Karpas-422 (cell line): Measurements from ENCODE around the gene RFT1. TPM values are rescaled to one million over a fixed set of nuclear protein-coding genes. Genes with fewer than 3 reads are reported as not detected.

Source experiments
- DNase-seq: peaks from one replicate; pipeline ENCODE4 v3.0.0-alpha.2; 2015
- H2AFZ ChIP-seq: fragments of 200-600 bp; sonication (generic); 2 replicates; pipeline ENCODE4 v1.6.1; 2014; ENCODE audit warnings: antibody characterized with exemption, low read length, mixed read lengths
- H3K27ac ChIP-seq: fragments of 200-600 bp; sonication (generic); 2 replicates; pipeline ENCODE4 v1.5.1; 2014; ENCODE audit warnings: mild to moderate bottlenecking, low read length, moderate library complexity
- H3K27me3 ChIP-seq: fragments of 200-600 bp; sonication (generic); 2 replicates; pipeline ENCODE4 v1.6.1; 2014; ENCODE audit warnings: low read length, mixed read lengths
- H3K36me3 ChIP-seq: fragments of 200-600 bp; sonication (generic); 2 replicates; pipeline ENCODE4 v1.6.1; 2014; ENCODE audit warnings: low read length, mixed read lengths; ENCODE audit not compliant: insufficient read depth
- H3K4me1 ChIP-seq: fragments of 200-600 bp; sonication (generic); 2 replicates; pipeline ENCODE4 v1.6.1; 2014; ENCODE audit warnings: mild to moderate bottlenecking, low read length, mixed read lengths
- H3K4me2 ChIP-seq: fragments of 200-600 bp; sonication (generic); 2 replicates; pipeline ENCODE4 v1.6.1; 2014; ENCODE audit warnings: low read length, low read depth, mild to moderate bottlenecking; ENCODE audit not compliant: poor library complexity, severe bottlenecking
- H3K4me3 ChIP-seq: fragments of 200-600 bp; sonication (generic); 2 replicates; pipeline ENCODE4 v1.5.1; 2014; ENCODE audit warnings: mild to moderate bottlenecking, antibody characterized with exemption, low read length, mixed read lengths
- H3K79me2 ChIP-seq: fragments of 200-600 bp; sonication (generic); 2 replicates; pipeline ENCODE4 v1.6.1; 2014; ENCODE audit warnings: mild to moderate bottlenecking, low read length, mixed read lengths
- H3K9ac ChIP-seq: fragments of 200-600 bp; sonication (generic); 2 replicates; pipeline ENCODE4 v1.6.0; 2014; ENCODE audit warnings: low read length
- H3K9me2 ChIP-seq: fragments of 200-600 bp; sonication (generic), shearing (Covaris generic); replicated peaks from 2 replicates; pipeline ENCODE4 v1.6.0; 2014; ENCODE audit warnings: mild to moderate bottlenecking, low read length, moderate library complexity; ENCODE audit not compliant: insufficient read depth
- H3K9me3 ChIP-seq: fragments of 300-700, 200-600 bp; sonication (generic); 2 replicates; pipeline ENCODE4 v1.6.1; 2014; ENCODE audit warnings: low read length, mixed read lengths
- H4K20me1 ChIP-seq: fragments of 200-600 bp; sonication (generic); 2 replicates; pipeline ENCODE4 v1.6.1; 2014; ENCODE audit warnings: mild to moderate bottlenecking, antibody characterized with exemption, low read length, low read depth; ENCODE audit not compliant: insufficient read depth
- total RNA-seq: library from RNA; depleted of rRNA; stranded (reverse); fragments of >200 nt; shearing (Covaris generic); gene quantifications from 2 replicates; pipeline ENCODE4 v1.2.3, GENCODE V29; 2014; ENCODE audit warnings: low replicate concordance

RFT1 gene
- total RNA-seq, 1 experiment from 2014 or later, result 29.9 TPM

DNA sequence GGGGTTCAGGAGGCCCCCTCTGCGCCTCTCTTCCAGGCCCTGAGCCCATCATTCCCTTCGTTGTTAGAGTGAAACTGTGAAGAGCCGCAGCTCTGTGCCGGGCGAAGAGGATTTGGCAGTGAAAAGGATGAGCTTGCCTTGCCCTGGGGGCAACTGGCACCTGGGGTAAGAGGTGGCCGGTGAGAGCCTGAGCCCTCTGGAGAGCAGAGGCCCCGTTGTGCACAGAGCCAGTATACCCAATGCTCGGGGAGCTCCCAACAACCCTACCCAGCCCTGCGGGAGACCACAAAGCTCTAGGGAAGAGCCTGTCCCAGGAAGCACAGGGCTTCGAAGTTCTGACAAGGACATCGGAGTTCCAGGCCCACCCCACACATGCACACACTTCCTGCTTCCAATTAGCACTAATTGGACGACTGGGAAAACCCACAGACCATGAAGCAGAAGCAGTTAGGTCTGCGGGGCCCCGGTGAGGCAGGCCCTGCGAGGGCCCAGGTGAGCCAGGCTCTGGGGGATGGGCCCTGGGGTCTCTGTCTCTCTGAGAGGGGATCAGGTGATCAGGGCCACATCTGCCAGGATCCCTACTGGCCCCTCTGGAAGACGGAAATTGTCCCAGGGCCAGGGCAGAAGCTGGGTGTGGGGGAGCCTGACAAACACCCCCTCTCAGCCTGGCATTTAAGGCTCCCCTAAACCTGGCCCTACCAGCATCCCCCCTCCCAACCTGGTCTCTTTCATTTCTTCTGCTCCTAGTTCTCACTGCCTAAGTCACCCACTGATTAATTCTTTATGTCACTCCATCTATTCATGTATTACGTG is 56.5 kb downstream of the RFT1 start:
- no peaks in the 10 kb centered on the region for H3K9me3 ChIP-seq
- no peaks in the 10 kb centered on the region for H3K36me3 ChIP-seq
- no peak for DNase-seq
- H3K9ac ChIP-seq, result peak overlapping the region; percentile 80
- no peaks in the 10 kb centered on the region for H4K20me1 ChIP-seq
- H3K4me3 ChIP-seq, result peak overlapping the region; percentile 79
- peaks cover 19% of the 10 kb centered on the region for H3K4me1 ChIP-seq
- H2AFZ ChIP-seq, result peak overlapping the region; percentile 91; the same call in 1 of the 2 replicates
- no peaks in the 10 kb centered on the region for H3K27me3 ChIP-seq
- peak overlapping the region; percentile 90 for H3K4me2 ChIP-seq
- no peaks in the 10 kb centered on the region for H3K9me2 ChIP-seq
- H3K79me2 ChIP-seq, result no peaks in the 10 kb centered on the region
- H3K27ac ChIP-seq, result no peak overlapping the region

DNA sequence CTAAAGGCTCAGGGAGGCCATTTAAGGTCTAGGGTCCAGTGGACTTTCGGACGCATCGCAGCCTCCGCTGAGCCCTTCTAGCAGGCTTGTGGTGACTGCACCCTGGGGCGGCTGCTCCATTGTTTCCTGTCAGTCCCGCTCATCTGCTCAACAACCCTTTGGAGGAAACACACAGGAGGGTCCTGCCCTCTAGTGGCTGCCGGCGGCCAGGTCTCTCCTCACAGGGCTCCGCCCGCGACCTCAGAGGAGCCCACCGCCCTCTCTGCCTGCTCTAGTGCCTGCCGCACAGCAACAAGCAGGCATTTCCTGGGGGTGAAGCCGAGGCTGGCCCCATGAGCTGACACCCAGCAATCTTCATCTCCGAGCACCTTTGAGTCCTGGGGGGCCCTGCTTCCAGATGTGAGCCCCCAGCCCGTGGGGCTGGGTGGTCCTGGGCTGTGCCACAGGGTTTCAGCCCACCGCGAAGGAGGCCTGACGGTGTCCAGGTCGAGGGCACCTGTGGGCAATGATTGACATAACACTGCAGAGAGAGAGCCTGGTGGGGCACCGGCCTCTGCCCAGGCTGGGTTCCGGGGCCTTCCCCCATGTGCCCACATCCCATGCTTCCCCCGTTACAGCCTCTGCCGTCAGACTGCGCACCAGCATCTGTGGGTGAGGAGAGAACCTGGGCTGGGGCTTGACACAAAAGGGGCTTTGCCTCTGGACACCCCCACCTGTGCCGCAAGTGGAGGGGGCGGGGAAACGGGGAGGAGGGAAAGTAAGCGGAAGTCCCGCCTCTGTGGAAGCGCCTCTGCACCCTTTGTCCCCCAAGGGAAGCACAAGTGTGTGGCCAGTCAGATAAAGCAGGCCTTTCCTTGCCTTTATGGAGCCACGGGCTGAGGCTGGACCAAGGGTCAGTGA is 57.3 kb downstream of the RFT1 start:
- Histone ChIP-seq H3K4me3 (peak overlapping the region; percentile 79), H4K20me1 (no peaks in the 10 kb centered on the region), H3K9ac (peak overlapping the region; percentile 80), H3K27ac (no peak overlapping the region), H3K79me2 (no peaks in the 10 kb centered on the region), H3K9me2 (no peaks in the 10 kb centered on the region), H3K36me3 (no peaks in the 10 kb centered on the region), H2AFZ (peak overlapping the region; percentile 91), H3K4me1 (peaks cover 21% of the 10 kb centered on the region), H3K9me3 (no peaks in the 10 kb centered on the region), H3K27me3 (no peaks in the 10 kb centered on the region), H3K4me2 (peak overlapping the region; percentile 90)
- DNase-seq, result peak; percentile 90

- Histone ChIP-seq H4K20me1 (no peaks in the 10 kb centered on the region), H3K36me3 (no peaks in the 10 kb centered on the region), H3K27me3 (no peaks in the 10 kb centered on the region), H3K9me2 (no peaks in the 10 kb centered on the region), H3K4me3 (peak overlapping the region; percentile 79; the same call in 1 of the 2 replicates), H2AFZ (0 out of 2 replicates have a peak overlapping the region, but pooled peaks have one; percentile 91), H3K9ac (peak overlapping the region; percentile 80), H3K4me2 (peak overlapping the region; percentile 90), H3K9me3 (no peaks in the 10 kb centered on the region), H3K27ac (no peak overlapping the region), H3K4me1 (peaks cover 28% of the 10 kb centered on the region), H3K79me2 (no peaks in the 10 kb centered on the region)
- DNase-seq, result no peak
Observed at GRCh38 chr3:53071882-53072431, 58.3 kb downstream of the RFT1 start.

DNA sequence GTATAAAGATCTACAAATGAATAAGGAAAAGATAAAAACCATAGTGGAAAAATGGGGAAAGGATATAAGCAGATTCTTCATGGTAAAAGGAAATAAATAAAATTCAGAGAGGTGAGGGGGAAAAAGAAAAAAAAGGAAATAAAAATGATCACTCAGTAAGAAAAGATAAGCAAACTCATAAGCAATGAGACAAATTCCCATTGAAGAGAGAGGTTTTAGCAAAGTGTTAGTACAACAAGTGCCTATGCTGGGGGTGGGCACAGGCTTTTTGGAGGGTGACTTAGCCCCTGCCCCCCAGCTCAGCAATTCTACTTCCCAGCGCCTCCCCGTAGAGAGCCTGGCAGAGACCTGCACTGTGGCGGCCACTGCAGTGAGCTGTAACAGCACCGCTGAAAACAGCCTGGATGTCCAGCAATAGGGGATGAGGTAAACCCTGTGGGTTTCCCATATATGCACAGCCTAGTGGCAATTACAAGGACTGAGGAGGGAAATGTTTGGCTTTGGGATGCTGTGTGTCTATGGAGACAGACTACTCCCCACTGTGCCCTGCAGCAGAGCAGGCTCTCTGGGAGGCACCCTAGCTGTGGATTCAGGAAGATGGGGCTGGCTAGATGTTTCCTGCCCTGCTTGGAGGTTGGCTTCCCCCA is 60.7 kb downstream of the RFT1 start:
- DNase-seq, result no peak
- H4K20me1 ChIP-seq, result no peaks in the 10 kb centered on the region
- H3K27me3 ChIP-seq, result no peaks in the 10 kb centered on the region
- H3K36me3 ChIP-seq, result no peaks in the 10 kb centered on the region
- no peaks in the 10 kb centered on the region for H3K9me2 ChIP-seq
- H3K4me1 ChIP-seq, result peaks cover 28% of the 10 kb centered on the region
- H3K9me3 ChIP-seq, result no peaks in the 10 kb centered on the region
- H3K79me2 ChIP-seq, result no peaks in the 10 kb centered on the region
- H3K9ac ChIP-seq, result no peak overlapping the region
- H3K27ac ChIP-seq, result no peak overlapping the region
- no peak overlapping the region for H2AFZ ChIP-seq
- no peak overlapping the region for H3K4me3 ChIP-seq
- H3K4me2 ChIP-seq, result no peak overlapping the region

GRCh38 chr3:53068176-53068575 is 62.1 kb downstream of the RFT1 start:
- no peak overlapping the region for H3K4me3 ChIP-seq
- DNase-seq, result no peak
- H3K4me2 ChIP-seq, result no peak overlapping the region
- H3K36me3 ChIP-seq, result no peaks in the 10 kb centered on the region
- no peaks in the 10 kb centered on the region for H4K20me1 ChIP-seq
- no peaks in the 10 kb centered on the region for H3K79me2 ChIP-seq
- H3K9me2 ChIP-seq, result no peaks in the 10 kb centered on the region
- no peak overlapping the region for H3K9ac ChIP-seq
- H3K27me3 ChIP-seq, result no peaks in the 10 kb centered on the region
- H3K9me3 ChIP-seq, result no peaks in the 10 kb centered on the region
- H3K4me1 ChIP-seq, result peaks cover 29% of the 10 kb centered on the region
- H2AFZ ChIP-seq, result no peak overlapping the region
- no peak overlapping the region for H3K27ac ChIP-seq

DNA sequence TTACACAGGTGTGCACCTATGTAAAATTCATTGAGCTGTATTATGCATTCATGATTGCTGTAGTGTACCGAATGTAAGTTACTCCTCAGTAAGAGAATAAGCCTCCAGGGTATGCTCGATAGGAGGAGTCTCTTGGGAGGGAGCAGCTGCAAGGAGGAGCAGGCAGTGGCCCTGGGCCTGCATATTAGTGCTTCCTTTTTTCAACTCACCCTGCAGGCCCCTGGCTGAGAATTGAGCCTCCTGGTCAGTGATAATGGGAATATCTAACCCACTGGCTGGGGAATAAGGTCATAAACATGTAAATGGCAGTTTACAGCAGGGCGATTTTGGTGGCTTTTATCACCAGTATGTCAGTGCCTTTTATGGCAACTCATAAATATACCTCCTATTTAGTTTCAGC is 62.7 kb downstream of the RFT1 start:
- Histone ChIP-seq H4K20me1 (no peaks in the 10 kb centered on the region), H3K9me3 (no peaks in the 10 kb centered on the region), H3K27me3 (no peaks in the 10 kb centered on the region), H2AFZ (no peak overlapping the region), H3K4me3 (no peak overlapping the region), H3K9ac (no peak overlapping the region), H3K4me2 (no peak overlapping the region), H3K79me2 (no peaks in the 10 kb centered on the region), H3K9me2 (no peaks in the 10 kb centered on the region), H3K27ac (no peak overlapping the region), H3K4me1 (peaks cover 29% of the 10 kb centered on the region), H3K36me3 (no peaks in the 10 kb centered on the region)
- no peak for DNase-seq

GRCh38 chr3:53065841-53066480 is 64.3 kb downstream of the RFT1 start:
- peaks cover 22% of the 10 kb centered on the region for H3K4me1 ChIP-seq
- no peaks in the 10 kb centered on the region for H4K20me1 ChIP-seq
- H3K9me3 ChIP-seq, result no peaks in the 10 kb centered on the region
- H3K36me3 ChIP-seq, result no peaks in the 10 kb centered on the region
- H3K4me2 ChIP-seq, result no peak overlapping the region
- H3K27ac ChIP-seq, result no peak overlapping the region
- H3K9ac ChIP-seq, result no peak overlapping the region
- no peaks in the 10 kb centered on the region for H3K9me2 ChIP-seq
- no peaks in the 10 kb centered on the region for H3K27me3 ChIP-seq
- H2AFZ ChIP-seq, result no peak overlapping the region
- no peak for DNase-seq
- no peak overlapping the region for H3K4me3 ChIP-seq
- no peaks in the 10 kb centered on the region for H3K79me2 ChIP-seq
